ENCODE results near the gene CYP2D6.
"Not testable (repeated sequence)": the region's sequence is repeated elsewhere in the genome, so short reads cannot be mapped to it uniquely, and the experiment has no call there.

GRCh38 chr22:42130182-42130581 is 428 bp downstream of the CYP2D6 start:
- TF ChIP-seq, protein P1, sequence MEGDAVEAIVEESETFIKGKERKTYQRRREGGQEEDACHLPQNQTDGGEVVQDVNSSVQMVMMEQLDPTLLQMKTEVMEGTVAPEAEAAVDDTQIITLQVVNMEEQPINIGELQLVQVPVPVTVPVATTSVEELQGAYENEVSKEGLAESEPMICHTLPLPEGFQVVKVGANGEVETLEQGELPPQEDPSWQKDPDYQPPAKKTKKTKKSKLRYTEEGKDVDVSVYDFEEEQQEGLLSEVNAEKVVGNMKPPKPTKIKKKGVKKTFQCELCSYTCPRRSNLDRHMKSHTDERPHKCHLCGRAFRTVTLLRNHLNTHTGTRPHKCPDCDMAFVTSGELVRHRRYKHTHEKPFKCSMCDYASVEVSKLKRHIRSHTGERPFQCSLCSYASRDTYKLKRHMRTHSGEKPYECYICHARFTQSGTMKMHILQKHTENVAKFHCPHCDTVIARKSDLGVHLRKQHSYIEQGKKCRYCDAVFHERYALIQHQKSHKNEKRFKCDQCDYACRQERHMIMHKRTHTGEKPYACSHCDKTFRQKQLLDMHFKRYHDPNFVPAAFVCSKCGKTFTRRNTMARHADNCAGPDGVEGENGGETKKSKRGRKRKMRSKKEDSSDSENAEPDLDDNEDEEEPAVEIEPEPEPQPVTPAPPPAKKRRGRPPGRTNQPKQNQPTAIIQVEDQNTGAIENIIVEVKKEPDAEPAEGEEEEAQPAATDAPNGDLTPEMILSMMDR (IDR thresholded peaks at IDR 0.05) = not testable (repeated sequence)
- TF ChIP-seq ZFX (IDR thresholded peaks at IDR 0.05; ENCODE audit: borderline replicate concordance) = not testable (repeated sequence)

Data from 22Rv1 (cell line).